NCI-H446 treated with DMSO at 0.1 percent for 48 hours (cell line): ENCODE measurements around the gene STEAP1.

Experiments
- DNase-seq: peaks from one replicate; lab custom pipeline; 2025; lab: John Stamatoyannopoulos, UW

The STEAP1 gene

GRCh38 chr7:90211391-90212148 is 57.3 kb downstream of the STEAP1 start, which contains the start of gene STEAP2:
Gene STEAP2, plus strand, starts transcription at chr7:90211740. Its CDS starts 13,343 bp downstream, at chr7:90225083.
- peak; percentile 8 for DNase-seq

- no peak for DNase-seq
Observed at GRCh38 chr7:90212149-90212495, 57.9 kb downstream of the STEAP1 start.

GRCh38 chr7:90213521-90213920 is 59.3 kb downstream of the STEAP1 start:
- no peak for DNase-seq
